H1 (cell line): ENCODE measurements around the gene TMEM243. TPM values are rescaled to one million over a fixed set of nuclear protein-coding genes. Genes with fewer than 3 reads are reported as not detected.

ENCODE experiments used
- ASH2L ChIP-seq: fragments of 200-600, 300-600 bp; sonication (generic); IDR thresholded peaks from one replicate; pipeline ENCODE4 v1.7.1; 2017; ENCODE audit warnings: low read length
- ATF3 ChIP-seq: IDR thresholded peaks from 2 replicates; pipeline ENCODE4 v1.6.1; 2011; ENCODE audit warnings: low read depth, mild to moderate bottlenecking, low read length; ENCODE audit not compliant: insufficient read depth
- CTCF ChIP-seq, 3 experiments: IDR thresholded peaks; 1 replicate in 2 of 3; 2 replicates in 1 of 3; pipeline versions ENCODE4 v1.5.1 to v1.6.1; 2011; ENCODE audit warnings: low read length in 3 of 3, mild to moderate bottlenecking in 3 of 3, inconsistent platforms in 2 of 3, low read depth in 1 of 3, moderate library complexity in 1 of 3; ENCODE audit not compliant: insufficient read depth in 1 of 3; ENCODE audit errors: control extremely low read depth in 1 of 3
- HDAC2 ChIP-seq, 2 experiments: fragments of 300-600 bp in 1 of 2; sonication (generic) in 1 of 2; IDR thresholded peaks; 2 replicates each; pipeline ENCODE4 v1.6.1; 2011 to 2012; ENCODE audit warnings: low read depth in 2 of 2, low read length in 2 of 2, mild to moderate bottlenecking in 2 of 2, moderate library complexity in 2 of 2, borderline replicate concordance in 1 of 2, inconsistent platforms in 1 of 2
- HDAC6 ChIP-seq: IDR thresholded peaks from one replicate; pipeline ENCODE4 v1.7.1; 2012; ENCODE audit warnings: low read depth, mild to moderate bottlenecking, inconsistent platforms, low read length, moderate library complexity
- JUND ChIP-seq: IDR thresholded peaks from 2 replicates; pipeline ENCODE4 v1.6.1; 2011; ENCODE audit warnings: mild to moderate bottlenecking, improper control_type of control experiment, low read length
- RBBP5 ChIP-seq: IDR thresholded peaks from 2 replicates; pipeline ENCODE4 v1.7.1; 2012; ENCODE audit warnings: low read depth, mild to moderate bottlenecking, inconsistent platforms, low read length, moderate library complexity, borderline replicate concordance
- SIN3A ChIP-seq, 2 experiments: IDR thresholded peaks in 1 of 2; conservative IDR thresholded peaks in 1 of 2; 2 replicates each; pipeline ENCODE4 v1.6.1; 2011 to 2012; ENCODE audit warnings: low read length in 2 of 2, improper control_type of control experiment in 1 of 2, low read depth in 1 of 2, mild to moderate bottlenecking in 1 of 2
- SP2 ChIP-seq: IDR thresholded peaks from 2 replicates; pipeline ENCODE4 v1.6.1; 2012; ENCODE audit warnings: mild to moderate bottlenecking, low read length, inconsistent platforms
- TAF1 ChIP-seq: IDR thresholded peaks from 2 replicates; pipeline ENCODE4 v1.6.1; 2011; ENCODE audit warnings: mild to moderate bottlenecking, low read depth, low read length
- TBP ChIP-seq: IDR thresholded peaks from 2 replicates; pipeline ENCODE4 v1.6.1; 2011; ENCODE audit warnings: low read depth, low read length, improper control_type of control experiment
- polyA plus RNA-seq, 7 experiments: library from polyadenylated mRNA; depleted of rRNA in 3 of 7; stranded (reverse) in 5 of 7; unstranded in 2 of 7; fragments of >200 nt in 5 of 7; fragments of 200-250 nt in 2 of 7; gene quantifications; 1 replicate in 5 of 7; 2 replicates in 1 of 7; 4 replicates in 1 of 7; pipeline versions ENCODE4 v1.2.1 to v1.2.3, GENCODE V29; 2011 to 2013; ENCODE audit warnings: missing spikeins in 2 of 7, mixed read lengths in 2 of 7
- total RNA-seq: library from RNA; stranded (reverse); fragmentation: NEBNext Ultra II Directional; extraction: Animal tissue kit (Norgen Biotek cat#: 25700); gene quantifications from 2 replicates; pipeline ENCODE4 v1.2.1, GENCODE V29; 2021

Gene TMEM243
- total and polyA plus RNA-seq, 2 of the 8 experiments (the other 6 are each of a cell fraction or from before 2014, with no cell fraction given) = 23.7 to 27.6 TPM

- TF ChIP-seq CTCF (IDR thresholded peaks at IDR 0.05; ENCODE audit: control extremely low read depth in 1 of 3, insufficient read depth in 1 of 3, low read depth in 1 of 3, low read length in 3 of 3) = peak in 1 of 3 experiments; percentile 9; a peak in 1 of 4 replicates
- peak in 1 of 2 experiments; percentile 92; a peak in 2 of 4 replicates for TF ChIP-seq HDAC2 (IDR thresholded peaks at IDR 0.05; ENCODE audit: borderline replicate concordance in 1 of 2, low read depth in 2 of 2, low read length in 2 of 2)
- 0 out of 4 replicates have a peak, but pooled peaks of 1 of the 2 experiments have one; percentile 31 for TF ChIP-seq SIN3A (conservative IDR thresholded peaks at IDR 0.05 in 1 of 2, IDR thresholded peaks at IDR 0.05 in 1 of 2; ENCODE audit: low read depth in 1 of 2, low read length in 2 of 2)
- peak; percentile 35; the same call in 1 of the 2 replicates for TF ChIP-seq TAF1
- TF ChIP-seq SP2 = no peak
- 0 out of 2 replicates have a peak, but pooled peaks have one; percentile 7 for TF ChIP-seq TBP
- no peak for TF ChIP-seq HDAC6
- no peak for TF ChIP-seq JUND
- TF ChIP-seq ASH2L = peak; percentile 90
- TF ChIP-seq ATF3 = no peak
- peak; percentile 65; the same call in 1 of the 2 replicates for TF ChIP-seq RBBP5
Observed at GRCh38 chr7:87219545-87220025, at the start of gene TMEM243 (continued).
